M059J (cell line): ENCODE results near the gene PRKD2. TPM values are rescaled to one million over a fixed set of nuclear protein-coding genes. Genes with fewer than 3 reads are reported as not detected.

Source experiments
- DNase-seq: peaks from one replicate; pipeline ENCODE4 v3.0.0-alpha.2; 2012; ENCODE audit warnings: low read depth
- total RNA-seq: library from RNA; depleted of rRNA; stranded (reverse); fragments of >200 nt; shearing (Covaris generic); gene quantifications from 2 replicates; pipeline ENCODE4 v1.2.3, GENCODE V29; 2014

The PRKD2 gene
- total RNA-seq, 1 experiment from 2014 or later, result 38.7 TPM

DNA sequence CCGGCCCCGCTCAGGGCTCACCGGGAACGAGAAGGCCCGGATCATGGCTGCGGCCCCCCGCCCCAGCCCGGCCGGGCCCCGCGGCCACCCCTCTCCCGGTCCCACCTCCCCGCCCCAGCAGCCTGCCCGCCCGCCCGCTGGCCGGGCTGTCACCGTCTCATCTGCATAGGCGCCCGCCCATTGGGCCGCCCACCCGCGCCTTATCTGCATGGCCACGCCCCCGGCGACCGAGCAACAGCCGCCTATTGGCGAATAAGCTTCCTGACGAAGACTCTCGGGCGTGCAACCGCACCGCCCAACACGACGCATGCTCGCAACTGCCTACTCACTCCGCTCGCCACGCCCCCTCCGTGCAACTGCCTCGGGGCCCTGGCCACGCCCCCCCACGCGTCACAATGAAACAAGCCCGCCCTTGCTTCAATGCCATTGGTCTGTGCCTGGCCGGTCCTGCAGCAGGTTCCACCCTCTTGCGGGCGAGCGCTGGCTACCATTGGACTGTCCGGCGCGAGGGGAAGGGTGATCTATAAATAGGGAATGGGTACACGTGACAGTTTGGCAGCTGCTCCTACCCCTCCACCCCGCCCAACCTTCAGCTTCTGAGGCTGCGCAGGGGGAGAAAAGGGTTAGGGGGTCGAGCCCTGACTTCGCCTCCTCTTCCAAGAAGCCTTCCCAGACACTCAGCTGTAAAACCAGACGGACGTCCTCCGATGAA is 55.7 kb downstream of the PRKD2 start, which contains the start of gene DACT3:
TSS of gene DACT3 (minus strand) at position 163 of the 712 bp plus-strand sequence. CDS start at position 45, 118 bp downstream.
- peak; percentile 99 for DNase-seq

DNA sequence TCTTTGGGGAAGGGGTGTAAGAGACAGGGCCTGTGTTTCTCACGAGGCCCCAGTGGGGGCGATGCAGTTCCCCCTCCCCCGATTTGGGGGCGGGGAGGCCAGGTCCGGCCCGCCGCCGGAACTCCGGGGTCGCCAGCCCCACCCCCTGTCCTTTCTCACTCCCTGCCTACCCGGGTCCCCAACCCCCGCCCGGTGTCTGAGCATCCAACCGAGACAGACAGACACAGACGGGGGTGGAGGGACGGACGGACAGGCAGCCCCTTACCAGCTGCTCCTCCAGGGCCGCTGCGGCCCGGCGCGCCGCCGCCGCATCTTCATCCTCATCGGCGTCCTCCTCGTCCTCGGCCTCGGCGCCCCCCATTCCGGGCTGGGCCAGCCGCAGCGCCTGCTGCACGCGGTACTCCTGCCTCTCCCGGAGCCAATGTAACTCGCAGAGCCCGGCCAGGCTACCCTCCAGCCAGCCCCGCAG is 56.3 kb downstream of the PRKD2 start:
- DNase-seq, result no peak

DNA sequence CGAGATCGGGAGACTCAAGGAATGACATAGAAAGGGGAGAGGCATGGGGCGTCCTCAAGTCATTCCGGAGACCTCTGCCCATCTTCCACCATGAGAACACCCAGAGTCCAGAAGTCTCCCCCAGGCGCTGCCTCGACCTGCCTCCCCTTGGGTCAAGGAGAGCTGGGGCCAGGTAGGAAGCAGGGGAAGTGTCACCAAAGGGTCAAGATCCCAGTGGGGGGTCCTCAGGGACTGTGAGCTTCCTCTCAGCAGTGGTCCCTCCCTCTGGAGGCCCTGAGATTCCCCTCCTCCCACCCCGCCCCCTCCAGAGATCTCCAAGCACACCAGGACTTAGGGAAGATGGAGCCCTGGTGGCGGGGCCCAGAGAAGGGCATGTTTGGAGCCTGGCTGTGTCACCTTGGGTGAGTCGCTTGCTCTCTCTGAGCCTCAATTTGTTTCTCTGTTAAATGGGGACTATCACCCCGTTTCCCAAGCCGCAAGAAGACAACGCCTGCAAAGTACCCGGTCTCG is 56.9 kb downstream of the PRKD2 start:
- no peak for DNase-seq

DNA sequence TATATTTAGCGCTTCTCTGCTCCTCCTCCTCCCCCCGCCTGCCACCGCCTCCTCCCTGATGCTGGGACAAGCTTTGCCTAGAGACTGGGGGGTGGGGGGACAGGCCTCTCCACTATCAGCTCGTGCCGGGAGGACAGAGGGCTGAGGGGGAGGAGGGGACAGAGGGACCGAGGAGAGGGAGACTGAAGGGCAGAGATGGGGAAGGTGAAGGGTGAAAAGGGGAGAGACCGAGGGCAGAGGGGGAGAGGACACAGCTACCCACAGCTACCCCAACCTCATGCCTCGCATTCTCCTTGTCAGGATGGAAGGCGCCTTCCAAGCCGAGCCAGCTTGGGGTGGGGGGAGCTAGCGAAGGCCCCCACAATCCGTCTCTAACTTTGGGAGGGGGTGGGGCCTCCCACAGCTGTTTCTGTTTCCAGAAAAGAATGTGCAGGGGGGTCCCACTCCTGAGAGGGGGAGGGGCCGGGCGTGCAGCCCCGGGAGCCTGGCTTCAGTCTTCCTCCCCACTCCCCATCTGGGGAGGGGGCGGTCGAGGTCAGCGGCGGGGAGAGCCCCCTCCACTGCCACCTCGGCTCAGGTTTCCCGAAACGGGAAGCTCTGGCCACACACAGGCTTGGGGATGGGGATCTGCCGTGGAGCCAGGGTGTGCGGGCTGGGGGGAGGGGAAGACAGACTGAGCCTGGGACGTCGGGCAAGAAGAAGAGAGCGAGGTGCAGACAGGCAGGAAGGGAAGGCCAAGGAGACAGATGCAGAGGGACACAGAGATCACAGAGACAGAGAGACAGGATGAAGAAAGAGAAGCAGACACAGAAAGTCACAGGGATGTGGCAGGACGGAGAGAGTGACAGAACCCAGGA is 57.5 kb downstream of the PRKD2 start:
- DNase-seq, result peak; percentile 24

DNA sequence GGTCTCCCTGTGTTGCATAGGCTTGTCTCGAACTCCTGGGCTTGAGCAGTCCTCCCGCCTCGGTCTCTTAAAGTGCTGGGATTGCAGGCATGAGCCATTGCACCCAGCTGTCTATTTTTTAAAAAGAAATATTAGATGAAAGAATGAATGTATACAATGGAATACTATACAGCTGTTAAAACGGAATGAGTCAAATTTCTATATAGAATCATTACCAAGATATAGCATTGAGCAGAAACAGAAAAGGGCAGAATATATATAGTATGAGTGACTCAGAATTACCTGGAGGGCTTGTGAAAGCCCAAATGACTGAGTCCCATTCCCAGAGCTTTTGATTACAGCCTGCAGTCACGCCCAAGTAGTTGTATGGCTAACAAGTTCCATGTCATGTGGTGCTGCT is 60.4 kb downstream of the PRKD2 start:
- no peak for DNase-seq

DNA sequence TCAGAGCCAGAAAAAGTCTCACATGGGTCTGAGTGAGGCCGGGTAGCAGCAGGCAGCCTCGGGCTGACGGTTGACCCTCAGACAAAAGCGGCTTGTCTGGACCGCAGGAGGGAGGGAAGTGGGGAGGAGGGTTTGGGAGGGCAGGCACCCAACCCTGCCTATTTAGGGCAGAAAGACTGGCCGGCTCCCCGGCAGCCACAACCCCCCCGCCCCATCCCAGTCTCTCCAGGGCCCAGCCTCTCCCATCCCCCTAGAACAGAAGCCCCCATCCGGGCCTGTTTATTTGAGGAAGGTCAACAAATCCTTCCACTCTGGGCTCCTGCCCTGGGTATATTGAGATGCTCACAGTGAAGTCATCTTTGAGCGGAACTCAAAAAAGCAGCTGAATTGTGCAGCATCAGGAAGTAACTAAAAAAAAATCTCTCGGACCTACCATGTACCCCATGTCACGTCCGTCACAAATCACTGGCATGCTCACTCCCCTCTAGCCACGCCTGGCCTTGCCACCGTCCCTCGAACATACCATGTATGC is 62.2 kb downstream of the PRKD2 start:
- DNase-seq, result no peak

DNA sequence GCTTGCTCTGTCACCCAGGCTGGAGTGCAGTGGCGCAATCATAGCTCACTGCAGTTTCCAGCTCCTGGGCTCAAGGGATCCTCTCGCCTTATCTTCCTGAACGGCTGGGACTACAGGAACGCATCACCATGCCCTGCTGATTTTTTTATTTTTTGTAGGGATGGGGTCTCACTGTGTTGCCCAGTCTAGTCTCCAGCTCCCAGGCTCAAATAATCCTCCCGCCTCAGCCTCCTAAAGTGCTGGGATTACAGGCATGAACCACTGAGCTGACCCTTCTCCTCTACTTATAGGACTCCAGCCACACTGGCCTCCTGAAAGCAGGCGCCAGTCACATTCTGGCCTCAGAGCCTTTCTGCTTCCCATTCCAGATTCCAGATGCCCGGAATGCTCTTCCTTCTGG is 66.5 kb downstream of the PRKD2 start:
- no peak for DNase-seq

DNA sequence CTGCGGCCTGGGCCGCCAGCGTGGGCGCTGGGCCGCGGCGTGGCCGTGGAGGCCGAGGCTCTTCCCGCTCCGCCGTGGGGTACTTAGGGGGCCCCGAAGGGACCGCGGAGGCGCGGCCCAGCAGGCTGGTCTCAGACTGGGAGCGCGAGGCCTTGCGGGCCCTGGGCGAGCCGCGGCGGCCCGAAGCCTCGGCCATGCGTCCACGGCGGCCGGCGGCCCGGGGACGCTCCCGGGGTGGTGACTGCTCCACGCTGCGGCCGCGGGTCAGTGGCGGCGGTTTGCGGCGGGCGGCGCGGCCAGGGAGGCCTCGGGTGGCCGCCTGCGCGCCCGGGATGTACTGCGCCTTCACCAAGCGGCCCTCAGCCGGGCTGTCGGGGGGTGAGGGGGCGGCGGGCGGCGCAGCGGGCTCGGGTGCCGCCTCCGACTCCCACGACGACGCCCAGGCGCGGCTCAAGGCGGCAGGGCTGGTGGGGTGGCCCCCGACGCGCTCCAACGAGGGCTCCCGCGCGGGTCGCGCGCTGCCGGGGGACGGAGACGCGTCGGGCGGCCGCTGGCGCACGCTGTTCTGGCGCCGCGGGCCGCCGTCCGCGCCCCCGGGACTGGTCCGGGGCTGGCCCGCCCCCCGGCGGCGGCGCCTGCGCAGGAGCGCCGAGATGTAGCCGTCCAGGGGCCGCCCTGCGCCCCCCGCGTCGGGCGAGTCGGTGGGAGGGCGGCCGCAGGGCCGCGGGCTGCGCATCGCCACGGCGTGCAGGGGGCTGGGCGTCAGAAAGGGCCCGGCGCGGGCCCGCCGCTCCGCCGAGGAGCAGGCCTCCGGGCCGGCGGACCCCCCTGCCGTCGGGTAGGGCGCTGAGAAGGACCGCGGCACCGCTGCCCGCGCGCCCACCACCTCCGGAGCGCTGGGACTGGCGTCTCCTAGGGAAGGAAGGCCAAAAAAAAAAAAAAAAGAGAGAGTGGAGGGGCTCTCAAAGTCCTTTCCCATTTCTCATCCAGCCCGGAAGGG is 67.7 kb downstream of the PRKD2 start:
- DNase-seq, result no peak

DNA sequence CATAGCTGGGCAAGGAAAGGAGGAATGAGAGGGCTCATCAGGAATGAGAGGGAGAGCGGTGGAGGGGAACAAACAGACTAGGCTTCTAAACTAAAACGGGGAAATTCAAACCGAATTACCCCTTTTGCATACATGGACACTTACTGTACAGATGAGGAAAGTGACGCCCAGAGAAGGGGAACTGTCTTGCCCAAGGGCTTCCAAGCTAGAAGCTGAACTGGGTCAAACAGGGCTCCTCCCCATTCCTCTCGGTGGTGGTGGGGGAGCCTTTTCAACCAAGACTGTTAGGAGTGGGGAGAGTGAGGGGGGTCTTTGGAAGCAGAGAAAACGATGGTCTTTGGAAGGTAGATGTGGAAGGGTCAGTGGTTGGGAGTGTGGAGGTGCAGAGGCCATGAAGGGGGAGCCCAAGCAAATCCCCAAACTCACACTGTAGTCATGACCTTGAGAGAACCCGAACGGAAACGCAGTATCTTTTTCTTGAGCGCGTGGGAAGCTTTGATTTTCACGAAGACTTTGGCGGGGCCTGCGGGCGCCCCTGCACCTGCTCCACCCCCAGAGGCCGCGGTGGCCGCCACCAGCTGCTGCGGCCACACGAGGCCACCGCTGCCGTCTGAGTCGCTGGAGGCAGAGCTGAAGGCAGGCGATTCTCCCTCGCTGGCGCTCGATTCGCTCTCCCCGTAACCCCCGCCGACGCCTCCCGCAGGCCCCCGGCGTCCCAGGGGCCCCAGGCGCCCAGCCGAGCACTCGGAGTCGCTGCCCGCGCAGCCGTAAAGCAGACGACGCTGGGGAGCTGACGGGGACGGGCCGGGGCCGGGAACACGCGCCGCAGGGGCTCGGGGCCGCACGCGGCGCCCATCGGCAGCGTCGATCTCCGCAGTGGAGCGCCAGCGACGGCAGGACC is 68.6 kb downstream of the PRKD2 start:
- no peak for DNase-seq

DNA sequence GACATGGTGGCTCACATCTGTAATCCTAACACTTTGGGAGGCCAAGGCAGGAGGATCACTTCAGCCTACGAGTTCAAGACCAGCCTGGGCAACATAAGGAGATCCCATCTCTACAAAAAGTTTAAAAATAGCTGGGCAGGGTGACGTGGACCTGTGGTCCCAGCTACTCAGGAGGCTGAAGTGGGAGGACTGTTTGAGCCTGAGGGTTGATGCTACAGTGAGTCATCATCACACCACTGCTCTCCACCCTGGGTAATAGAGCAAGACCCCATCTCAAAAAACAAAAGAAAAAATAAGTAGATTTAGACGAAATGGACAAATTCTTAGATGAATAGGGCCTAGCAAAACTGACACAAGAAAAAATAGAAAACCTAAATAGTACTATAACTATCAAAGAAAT is 70.5 kb downstream of the PRKD2 start:
- DNase-seq, result no peak

DNA sequence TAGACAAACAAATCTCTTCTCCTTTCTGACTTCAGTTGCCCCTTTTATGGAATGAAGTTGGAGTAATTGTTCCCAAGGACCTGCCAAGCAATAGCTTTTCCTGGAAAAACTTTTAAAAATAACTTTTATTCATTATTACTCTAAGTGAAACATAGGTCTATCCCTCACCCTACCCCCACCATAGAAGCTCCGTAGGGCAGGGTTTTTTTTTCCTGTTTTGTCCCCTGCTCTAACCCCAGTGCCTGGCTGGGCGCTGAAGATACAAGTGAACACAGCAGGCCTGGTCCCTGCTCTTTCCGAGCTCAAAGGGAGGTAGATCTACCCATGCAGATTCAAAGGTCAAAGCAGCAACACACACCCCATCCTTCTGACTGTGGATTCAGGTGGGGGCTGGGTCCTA is 72.2 kb downstream of the PRKD2 start:
- DNase-seq, result no peak

DNA sequence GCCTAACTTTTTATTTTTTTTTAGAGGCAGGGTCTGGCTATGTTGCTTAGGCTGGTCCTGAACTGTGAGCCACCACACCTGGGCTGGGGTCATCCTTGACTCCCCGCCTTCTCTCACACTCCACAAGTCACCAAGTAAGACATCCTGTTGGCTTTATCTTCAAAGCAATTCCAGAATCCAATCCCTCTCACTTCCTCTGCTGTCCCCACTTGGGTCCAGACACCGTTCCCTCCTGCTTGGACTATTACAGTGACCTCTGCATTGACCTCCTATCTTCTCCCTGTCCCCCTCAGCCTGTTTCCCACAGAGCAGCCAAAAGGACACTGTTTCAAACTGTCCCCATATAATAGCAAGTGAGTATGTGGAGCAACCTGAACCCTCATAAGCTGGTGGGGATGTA is 76.3 kb downstream of the PRKD2 start:
- DNase-seq, result no peak

DNA sequence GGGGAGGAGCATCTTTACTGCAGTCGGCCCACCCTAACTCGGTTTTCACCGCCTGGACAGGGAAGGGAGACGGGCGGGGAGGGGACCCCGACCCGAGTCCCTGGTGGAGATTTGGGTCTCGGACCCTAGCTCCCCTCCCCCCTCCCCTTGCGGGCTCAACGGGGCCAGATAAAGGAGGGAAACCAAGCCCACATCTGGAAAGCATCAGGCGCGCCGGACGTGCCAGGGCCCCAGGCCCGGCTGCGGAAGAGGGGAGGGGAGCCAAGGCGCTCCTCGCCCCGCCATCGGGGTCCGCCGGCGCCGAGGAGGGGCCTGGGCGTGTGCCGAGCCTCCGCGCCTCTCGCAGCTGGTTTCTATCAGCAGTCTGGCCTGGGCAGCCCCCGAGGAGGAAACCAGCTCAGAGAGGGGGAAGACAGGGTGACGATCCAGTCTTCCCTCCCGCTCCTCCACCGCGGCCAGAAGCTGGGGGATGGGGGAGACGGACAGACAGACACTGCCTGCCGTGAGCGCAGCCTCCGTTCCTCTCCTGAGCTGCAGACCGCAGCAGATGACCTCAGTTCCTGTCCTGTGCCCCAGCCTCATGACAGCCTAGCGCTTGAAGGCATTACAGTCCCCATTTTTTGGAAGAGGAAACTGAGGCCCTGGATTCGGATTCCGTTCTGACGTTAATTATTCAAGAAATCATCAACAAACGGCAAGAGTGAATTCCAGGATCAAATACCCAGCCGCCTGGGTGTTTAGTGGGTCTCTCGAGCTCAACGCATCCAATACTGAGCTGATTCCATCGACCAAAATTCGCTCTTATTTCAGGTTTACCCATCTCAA is 77.3 kb downstream of the PRKD2 start:
- DNase-seq, result peak; percentile 68

DNA sequence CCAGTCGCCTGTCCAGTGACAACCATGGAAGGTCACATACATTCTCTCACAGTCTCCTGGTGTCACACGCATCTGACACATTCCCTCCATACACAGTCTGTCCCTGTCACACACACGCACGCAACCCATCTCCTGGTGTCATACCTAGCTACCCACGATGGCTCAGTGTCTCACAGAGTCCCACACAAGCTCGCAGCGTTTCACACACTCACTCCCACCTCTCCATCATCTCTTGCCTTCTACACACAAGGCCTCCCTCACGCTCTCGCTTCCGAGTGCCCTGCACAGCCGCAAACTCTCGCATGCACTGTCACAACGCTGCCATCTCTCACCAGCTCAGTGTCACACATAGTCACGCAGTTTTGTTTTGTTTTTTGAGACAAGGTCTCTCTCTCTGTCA is 79.7 kb downstream of the PRKD2 start:
- DNase-seq, result no peak

DNA sequence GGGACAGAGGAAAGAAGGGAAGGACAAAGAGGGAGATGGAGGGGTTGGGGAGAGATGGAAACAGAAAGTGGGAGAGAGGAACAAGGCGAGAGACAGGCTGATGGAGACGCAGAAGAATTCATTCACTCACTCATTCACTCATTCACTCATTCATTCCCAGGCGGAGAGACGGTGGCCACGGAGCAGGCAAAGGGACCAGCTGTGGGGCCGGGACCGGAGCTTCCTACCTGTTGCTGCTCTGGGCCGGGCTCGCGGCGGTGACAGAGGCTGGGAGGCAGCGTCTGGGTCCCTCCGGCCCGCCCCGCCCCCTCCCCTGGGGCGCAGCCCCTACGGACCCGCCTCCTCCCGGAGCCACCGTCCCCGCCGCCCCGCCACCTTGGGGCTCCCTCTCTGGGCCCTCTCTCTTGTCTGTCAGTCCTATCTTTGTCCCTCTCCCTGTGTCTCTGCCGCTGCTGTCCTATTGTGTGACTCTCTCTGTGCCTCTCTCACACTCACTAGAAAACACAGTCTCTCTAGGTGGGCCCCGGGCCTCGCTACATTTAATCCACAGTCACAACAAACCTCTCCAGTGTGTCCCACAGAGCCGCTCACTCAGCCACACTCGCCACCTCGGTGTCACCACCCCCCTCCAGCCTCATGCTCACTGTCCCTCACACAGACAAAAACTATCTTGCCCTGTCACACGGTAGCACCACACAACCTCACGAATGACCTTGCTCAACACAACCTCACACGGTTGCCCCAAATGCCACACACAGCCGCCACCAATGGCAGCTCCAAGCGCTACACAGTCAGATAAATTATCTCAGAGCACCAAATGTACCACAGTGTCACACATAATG is 80.8 kb downstream of the PRKD2 start, which contains the start of gene GNG8:
TSS of gene GNG8 (minus strand) at position 283 of the 842 bp plus-strand sequence. CDS start 1,520 bp downstream, outside the sequence.
- no peak for DNase-seq

DNA sequence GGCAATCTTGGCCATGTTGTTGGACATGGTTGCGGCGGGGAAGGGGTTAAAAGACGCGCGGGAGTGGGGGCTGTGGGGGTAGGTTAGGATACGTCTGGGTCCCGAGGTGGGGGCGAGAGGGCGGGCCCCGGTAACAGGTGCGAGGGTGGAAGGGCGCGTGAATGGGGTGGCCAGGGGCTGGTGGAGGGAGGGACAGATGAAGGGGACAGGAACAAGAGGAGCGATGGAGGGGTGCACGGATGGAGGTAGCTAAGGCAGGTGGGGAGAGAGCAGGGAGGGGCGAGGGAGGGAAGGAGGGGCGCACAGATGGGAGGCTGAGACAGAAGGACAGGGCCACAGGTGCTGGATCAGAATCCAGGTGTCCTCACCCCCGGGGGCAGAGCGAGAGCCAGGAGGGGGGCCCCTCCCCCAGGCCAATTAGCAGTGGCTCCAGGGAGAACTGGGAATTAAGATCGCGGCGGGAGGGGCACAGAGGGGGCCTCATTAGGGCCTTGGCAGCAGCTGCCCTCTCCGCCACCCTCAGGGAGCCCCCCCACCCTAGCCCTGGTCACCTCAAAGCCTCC is 82.2 kb downstream of the PRKD2 start:
- DNase-seq, result no peak

DNA sequence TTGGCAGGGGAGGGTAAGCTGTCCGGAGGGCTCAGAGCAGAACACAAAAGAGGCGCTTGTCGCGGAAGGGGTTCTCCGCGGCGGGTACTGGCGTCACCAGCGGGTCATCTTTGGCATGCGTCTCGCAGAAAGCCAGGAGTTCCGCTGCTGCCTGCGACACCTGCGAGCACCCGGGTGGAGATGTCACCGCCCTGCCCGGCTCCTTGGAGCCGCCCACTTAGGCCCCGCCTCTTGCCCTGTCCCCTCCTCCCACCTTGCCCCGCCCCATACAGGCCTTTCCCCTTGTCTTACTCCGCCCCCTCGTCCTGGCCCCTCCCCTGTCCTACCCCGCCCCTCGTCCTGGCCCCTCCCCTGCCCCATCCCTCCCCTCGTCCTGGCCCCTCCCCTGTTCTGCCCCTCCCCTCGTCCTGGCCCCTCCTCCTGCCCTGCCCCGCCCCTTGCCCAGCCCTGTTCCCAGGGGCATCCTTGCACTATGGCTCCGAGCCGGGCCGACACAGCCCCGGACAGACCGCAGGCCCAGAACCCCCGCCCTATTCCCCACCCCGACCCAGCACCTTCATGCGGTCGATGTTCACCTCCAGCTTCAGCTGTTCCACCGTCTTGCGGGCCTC is 82.8 kb downstream of the PRKD2 start:
- DNase-seq, result peak; percentile 72
